ENCODE data around the gene PRR22.

DNA sequence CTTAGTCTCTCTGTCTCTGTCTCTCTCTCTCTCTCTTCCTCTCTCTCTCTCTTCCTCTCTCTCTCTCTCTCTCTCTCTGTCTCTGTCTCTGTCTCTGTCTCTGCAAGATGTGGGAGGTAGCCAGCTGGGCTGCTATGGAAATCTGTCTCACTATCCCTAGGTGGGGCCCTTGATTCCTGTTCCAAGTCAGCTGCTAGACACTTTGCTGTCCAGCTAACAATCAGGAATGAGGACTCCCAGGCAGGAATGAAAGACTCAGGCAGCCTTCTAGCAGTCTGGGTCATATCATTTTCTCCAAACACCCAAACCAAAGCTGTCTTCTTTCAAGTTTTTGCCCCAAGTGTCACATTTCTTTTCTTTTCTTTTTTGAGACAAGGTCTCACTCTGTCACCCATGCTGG lies 40.9 kb downstream of the PRR22 start:
- TF ChIP-seq, protein P1, sequence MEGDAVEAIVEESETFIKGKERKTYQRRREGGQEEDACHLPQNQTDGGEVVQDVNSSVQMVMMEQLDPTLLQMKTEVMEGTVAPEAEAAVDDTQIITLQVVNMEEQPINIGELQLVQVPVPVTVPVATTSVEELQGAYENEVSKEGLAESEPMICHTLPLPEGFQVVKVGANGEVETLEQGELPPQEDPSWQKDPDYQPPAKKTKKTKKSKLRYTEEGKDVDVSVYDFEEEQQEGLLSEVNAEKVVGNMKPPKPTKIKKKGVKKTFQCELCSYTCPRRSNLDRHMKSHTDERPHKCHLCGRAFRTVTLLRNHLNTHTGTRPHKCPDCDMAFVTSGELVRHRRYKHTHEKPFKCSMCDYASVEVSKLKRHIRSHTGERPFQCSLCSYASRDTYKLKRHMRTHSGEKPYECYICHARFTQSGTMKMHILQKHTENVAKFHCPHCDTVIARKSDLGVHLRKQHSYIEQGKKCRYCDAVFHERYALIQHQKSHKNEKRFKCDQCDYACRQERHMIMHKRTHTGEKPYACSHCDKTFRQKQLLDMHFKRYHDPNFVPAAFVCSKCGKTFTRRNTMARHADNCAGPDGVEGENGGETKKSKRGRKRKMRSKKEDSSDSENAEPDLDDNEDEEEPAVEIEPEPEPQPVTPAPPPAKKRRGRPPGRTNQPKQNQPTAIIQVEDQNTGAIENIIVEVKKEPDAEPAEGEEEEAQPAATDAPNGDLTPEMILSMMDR (IDR thresholded peaks at IDR 0.05) = no peak
- TF ChIP-seq POLR2A (IDR thresholded peaks at IDR 0.05) (no peak), EP300 (IDR thresholded peaks at IDR 0.05) (no peak)

Data from suprapubic skin (tissue), 3 donors.